WTC11 (cell line): Measurements from ENCODE around the gene CCNG1.

Experiments used
- CREB1 ChIP-seq: sonication (generic); formaldehyde crosslinking; IDR thresholded peaks from 2 replicates; pipeline ENCODE4 v1.8.0; 2023; ENCODE audit warnings: mild to moderate bottlenecking, missing genetic modification reagents
- CREM ChIP-seq: sonication (generic); formaldehyde crosslinking; IDR thresholded peaks from 2 replicates; pipeline ENCODE4 v1.8.1; 2022; ENCODE audit warnings: mild to moderate bottlenecking, missing genetic modification reagents, moderate library complexity
- ELF4 ChIP-seq: sonication (generic); formaldehyde crosslinking; IDR thresholded peaks from 2 replicates; pipeline ENCODE4 v1.8.1; 2022; ENCODE audit warnings: low read depth, mild to moderate bottlenecking, moderate library complexity, missing genetic modification reagents
- ETV6 ChIP-seq: sonication (generic); formaldehyde crosslinking; IDR thresholded peaks from 2 replicates; pipeline ENCODE4 v1.8.1; 2022; ENCODE audit warnings: mild to moderate bottlenecking, missing genetic modification reagents
- MYBL2 ChIP-seq: sonication (generic); formaldehyde crosslinking; IDR thresholded peaks from 2 replicates; pipeline ENCODE4 v1.8.1; 2023; ENCODE audit warnings: mild to moderate bottlenecking, moderate library complexity, missing genetic modification reagents
- NFYB ChIP-seq: sonication (generic); formaldehyde crosslinking; conservative IDR thresholded peaks from 2 replicates; pipeline ENCODE4 v1.8.0; 2022; ENCODE audit warnings: low read depth, missing genetic modification reagents
- NR2C2 ChIP-seq: sonication (generic); formaldehyde crosslinking; IDR thresholded peaks from 2 replicates; pipeline ENCODE4 v1.8.0; 2022; ENCODE audit warnings: mild to moderate bottlenecking, missing genetic modification reagents
- TF ChIP-seq, protein P1 (sequence below): fragments of 250-450 bp; sonication (Bioruptor Pico); IDR thresholded peaks from 2 replicates; pipeline ENCODE4 v1.9.0; 2021; ENCODE audit warnings: mild to moderate bottlenecking
- TF ChIP-seq, protein P2 (sequence below): fragments of 200-600 bp; IDR thresholded peaks from 2 replicates; pipeline ENCODE4 v1.8.0; 2022; ENCODE audit warnings: antibody characterized with exemption
- TF ChIP-seq, protein P3 (sequence below): sonication (generic); formaldehyde crosslinking; IDR thresholded peaks from 2 replicates; pipeline ENCODE4 v1.8.0; 2022; ENCODE audit warnings: mild to moderate bottlenecking, missing genetic modification reagents
- TF ChIP-seq, protein P4 (sequence below): sonication (generic); formaldehyde crosslinking; IDR thresholded peaks from 2 replicates; pipeline ENCODE4 v1.8.1; 2023; ENCODE audit warnings: mild to moderate bottlenecking, missing genetic modification reagents, moderate library complexity
- TF ChIP-seq, protein P5 (sequence below): sonication (generic); formaldehyde crosslinking; IDR thresholded peaks from 2 replicates; pipeline ENCODE4 v1.8.1; 2023; ENCODE audit warnings: mild to moderate bottlenecking, missing genetic modification reagents, borderline replicate concordance

DNA sequence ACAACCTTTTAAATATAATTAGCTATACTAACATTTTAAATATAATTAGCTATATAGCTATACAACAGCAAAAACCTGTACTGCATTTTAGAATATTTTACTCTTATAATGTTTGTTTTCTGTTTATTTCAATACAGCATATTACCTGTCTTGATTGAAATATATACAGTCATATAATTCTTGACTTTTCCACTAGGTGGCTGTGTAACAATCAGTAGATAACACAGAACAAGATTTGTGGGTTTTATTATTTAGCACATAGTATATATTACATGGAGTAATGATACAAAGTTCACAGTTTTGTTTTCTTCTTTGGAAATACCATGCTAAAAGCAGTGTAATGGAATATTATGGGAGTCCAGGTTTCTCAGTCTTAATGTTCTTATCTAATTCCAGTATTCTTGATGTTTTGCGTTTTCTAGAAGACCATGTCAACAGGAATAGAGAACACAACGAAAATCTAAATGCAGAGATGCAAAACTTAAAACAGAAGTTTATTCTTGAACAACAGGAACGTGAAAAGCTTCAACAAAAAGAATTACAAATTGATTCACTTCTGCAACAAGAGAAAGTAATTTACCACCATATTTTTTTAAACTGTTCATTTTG, 36.3 kb downstream of the CCNG1 start:
- TF ChIP-seq, protein P1, sequence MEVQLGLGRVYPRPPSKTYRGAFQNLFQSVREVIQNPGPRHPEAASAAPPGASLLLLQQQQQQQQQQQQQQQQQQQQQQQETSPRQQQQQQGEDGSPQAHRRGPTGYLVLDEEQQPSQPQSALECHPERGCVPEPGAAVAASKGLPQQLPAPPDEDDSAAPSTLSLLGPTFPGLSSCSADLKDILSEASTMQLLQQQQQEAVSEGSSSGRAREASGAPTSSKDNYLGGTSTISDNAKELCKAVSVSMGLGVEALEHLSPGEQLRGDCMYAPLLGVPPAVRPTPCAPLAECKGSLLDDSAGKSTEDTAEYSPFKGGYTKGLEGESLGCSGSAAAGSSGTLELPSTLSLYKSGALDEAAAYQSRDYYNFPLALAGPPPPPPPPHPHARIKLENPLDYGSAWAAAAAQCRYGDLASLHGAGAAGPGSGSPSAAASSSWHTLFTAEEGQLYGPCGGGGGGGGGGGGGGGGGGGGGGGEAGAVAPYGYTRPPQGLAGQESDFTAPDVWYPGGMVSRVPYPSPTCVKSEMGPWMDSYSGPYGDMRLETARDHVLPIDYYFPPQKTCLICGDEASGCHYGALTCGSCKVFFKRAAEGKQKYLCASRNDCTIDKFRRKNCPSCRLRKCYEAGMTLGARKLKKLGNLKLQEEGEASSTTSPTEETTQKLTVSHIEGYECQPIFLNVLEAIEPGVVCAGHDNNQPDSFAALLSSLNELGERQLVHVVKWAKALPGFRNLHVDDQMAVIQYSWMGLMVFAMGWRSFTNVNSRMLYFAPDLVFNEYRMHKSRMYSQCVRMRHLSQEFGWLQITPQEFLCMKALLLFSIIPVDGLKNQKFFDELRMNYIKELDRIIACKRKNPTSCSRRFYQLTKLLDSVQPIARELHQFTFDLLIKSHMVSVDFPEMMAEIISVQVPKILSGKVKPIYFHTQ (CRISPR knock-in tag) = no peak
- TF ChIP-seq NFYB = no peak
- TF ChIP-seq, protein P2, sequence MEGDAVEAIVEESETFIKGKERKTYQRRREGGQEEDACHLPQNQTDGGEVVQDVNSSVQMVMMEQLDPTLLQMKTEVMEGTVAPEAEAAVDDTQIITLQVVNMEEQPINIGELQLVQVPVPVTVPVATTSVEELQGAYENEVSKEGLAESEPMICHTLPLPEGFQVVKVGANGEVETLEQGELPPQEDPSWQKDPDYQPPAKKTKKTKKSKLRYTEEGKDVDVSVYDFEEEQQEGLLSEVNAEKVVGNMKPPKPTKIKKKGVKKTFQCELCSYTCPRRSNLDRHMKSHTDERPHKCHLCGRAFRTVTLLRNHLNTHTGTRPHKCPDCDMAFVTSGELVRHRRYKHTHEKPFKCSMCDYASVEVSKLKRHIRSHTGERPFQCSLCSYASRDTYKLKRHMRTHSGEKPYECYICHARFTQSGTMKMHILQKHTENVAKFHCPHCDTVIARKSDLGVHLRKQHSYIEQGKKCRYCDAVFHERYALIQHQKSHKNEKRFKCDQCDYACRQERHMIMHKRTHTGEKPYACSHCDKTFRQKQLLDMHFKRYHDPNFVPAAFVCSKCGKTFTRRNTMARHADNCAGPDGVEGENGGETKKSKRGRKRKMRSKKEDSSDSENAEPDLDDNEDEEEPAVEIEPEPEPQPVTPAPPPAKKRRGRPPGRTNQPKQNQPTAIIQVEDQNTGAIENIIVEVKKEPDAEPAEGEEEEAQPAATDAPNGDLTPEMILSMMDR = no peak
- TF ChIP-seq, protein P3, sequence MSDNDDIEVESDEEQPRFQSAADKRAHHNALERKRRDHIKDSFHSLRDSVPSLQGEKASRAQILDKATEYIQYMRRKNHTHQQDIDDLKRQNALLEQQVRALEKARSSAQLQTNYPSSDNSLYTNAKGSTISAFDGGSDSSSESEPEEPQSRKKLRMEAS = no peak
- no peak for TF ChIP-seq ELF4 (CRISPR knock-in tag)
- TF ChIP-seq MYBL2 (CRISPR knock-in tag) = no peak
- no peak for TF ChIP-seq NR2C2 (CRISPR knock-in tag)
- no peak for TF ChIP-seq CREM (CRISPR knock-in tag)
- TF ChIP-seq, protein P4, sequence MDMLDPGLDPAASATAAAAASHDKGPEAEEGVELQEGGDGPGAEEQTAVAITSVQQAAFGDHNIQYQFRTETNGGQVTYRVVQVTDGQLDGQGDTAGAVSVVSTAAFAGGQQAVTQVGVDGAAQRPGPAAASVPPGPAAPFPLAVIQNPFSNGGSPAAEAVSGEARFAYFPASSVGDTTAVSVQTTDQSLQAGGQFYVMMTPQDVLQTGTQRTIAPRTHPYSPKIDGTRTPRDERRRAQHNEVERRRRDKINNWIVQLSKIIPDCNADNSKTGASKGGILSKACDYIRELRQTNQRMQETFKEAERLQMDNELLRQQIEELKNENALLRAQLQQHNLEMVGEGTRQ (CRISPR knock-in tag) = no peak
- no peak for TF ChIP-seq CREB1 (CRISPR knock-in tag)
- TF ChIP-seq, protein P5, sequence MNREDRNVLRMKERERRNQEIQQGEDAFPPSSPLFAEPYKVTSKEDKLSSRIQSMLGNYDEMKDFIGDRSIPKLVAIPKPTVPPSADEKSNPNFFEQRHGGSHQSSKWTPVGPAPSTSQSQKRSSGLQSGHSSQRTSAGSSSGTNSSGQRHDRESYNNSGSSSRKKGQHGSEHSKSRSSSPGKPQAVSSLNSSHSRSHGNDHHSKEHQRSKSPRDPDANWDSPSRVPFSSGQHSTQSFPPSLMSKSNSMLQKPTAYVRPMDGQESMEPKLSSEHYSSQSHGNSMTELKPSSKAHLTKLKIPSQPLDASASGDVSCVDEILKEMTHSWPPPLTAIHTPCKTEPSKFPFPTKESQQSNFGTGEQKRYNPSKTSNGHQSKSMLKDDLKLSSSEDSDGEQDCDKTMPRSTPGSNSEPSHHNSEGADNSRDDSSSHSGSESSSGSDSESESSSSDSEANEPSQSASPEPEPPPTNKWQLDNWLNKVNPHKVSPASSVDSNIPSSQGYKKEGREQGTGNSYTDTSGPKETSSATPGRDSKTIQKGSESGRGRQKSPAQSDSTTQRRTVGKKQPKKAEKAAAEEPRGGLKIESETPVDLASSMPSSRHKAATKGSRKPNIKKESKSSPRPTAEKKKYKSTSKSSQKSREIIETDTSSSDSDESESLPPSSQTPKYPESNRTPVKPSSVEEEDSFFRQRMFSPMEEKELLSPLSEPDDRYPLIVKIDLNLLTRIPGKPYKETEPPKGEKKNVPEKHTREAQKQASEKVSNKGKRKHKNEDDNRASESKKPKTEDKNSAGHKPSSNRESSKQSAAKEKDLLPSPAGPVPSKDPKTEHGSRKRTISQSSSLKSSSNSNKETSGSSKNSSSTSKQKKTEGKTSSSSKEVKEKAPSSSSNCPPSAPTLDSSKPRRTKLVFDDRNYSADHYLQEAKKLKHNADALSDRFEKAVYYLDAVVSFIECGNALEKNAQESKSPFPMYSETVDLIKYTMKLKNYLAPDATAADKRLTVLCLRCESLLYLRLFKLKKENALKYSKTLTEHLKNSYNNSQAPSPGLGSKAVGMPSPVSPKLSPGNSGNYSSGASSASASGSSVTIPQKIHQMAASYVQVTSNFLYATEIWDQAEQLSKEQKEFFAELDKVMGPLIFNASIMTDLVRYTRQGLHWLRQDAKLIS (CRISPR knock-in tag) = no peak
- TF ChIP-seq ETV6 (CRISPR knock-in tag) = no peak
